ENCODE data around the gene CALU. TPM values are rescaled to one million over a fixed set of nuclear protein-coding genes. Genes with fewer than 3 reads are reported as not detected.

Gene CALU
- total and polyA plus RNA-seq, 9 donors, result 38.9 to 187 (median 71.0) TPM

DNA sequence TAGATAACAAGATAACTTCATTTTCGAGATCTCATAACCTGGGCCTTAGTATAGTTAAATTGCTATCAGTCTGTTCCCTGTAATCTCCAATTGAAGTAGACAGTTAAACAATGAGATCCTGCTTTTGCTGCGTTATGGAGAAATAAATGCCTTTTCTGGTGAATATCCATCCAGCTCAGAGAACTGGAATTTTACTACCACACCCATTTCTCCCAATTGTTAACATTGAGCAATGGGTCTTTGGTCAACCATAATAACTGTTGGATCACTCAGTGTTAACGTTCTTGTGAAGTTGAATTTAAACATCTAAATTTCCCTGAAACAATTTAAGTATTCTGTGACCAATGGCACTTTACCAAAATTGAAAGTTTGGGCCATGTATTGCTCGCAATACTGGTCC is 3.0 kb downstream of the CALU start:
- no peak for TF ChIP-seq EP300 (IDR thresholded peaks at IDR 0.05)
- TF ChIP-seq POLR2A (IDR thresholded peaks at IDR 0.05), result no peak
- TF ChIP-seq, protein P1, sequence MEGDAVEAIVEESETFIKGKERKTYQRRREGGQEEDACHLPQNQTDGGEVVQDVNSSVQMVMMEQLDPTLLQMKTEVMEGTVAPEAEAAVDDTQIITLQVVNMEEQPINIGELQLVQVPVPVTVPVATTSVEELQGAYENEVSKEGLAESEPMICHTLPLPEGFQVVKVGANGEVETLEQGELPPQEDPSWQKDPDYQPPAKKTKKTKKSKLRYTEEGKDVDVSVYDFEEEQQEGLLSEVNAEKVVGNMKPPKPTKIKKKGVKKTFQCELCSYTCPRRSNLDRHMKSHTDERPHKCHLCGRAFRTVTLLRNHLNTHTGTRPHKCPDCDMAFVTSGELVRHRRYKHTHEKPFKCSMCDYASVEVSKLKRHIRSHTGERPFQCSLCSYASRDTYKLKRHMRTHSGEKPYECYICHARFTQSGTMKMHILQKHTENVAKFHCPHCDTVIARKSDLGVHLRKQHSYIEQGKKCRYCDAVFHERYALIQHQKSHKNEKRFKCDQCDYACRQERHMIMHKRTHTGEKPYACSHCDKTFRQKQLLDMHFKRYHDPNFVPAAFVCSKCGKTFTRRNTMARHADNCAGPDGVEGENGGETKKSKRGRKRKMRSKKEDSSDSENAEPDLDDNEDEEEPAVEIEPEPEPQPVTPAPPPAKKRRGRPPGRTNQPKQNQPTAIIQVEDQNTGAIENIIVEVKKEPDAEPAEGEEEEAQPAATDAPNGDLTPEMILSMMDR (IDR thresholded peaks at IDR 0.05), result no peak
- H3K4me1 ChIP-seq (ENCODE audit: insufficient read depth), result peaks cover 5% of the 10 kb centered on the region

DNA sequence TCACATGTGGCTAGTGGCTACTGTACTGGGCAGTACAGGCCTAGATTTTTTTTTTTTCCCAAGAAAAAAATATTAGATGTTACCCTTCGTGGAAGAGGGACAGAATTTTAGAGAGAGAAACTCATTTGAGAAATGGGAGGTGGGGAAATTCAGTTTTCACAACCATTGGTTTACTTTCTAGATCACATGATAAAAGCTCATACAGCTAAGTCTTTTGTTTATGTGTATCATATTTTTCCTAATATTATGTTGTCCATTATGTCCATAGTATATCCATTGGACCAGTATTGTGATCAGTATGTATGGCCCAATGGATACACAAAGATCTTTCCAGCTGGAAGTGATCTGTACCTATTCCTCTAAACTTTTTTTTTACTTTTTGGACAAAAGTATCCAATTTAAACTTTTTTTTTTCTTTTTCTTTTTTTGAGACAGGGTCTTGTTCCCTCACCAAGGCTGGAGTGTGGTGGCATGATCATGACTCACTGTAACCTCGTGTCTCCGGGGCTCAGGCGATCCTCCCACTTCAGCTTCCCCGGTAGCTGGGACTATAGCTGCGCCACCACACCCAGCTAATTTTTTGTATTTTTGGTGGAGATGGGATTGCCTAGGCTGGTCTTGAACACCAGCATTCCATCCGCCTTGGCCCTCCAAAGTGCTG is 4.1 kb downstream of the CALU start:
- Histone ChIP-seq H3K27me3 (no peaks in the 10 kb centered on the region), H3K36me3 (no peaks in the 10 kb centered on the region), H3K4me1 (ENCODE audit: insufficient read depth) (peaks cover 5% of the 10 kb centered on the region), H3K4me3 (no peak overlapping the region), H3K9me3 (no peaks in the 10 kb centered on the region), H3K27ac (no peak overlapping the region)
- DNase-seq, result no peak
- 87 to 92% (median 92%) methylated on average over 7 of the region's 7 CpGs for WGBS, 3 donors
- intact Hi-C loops (cut with DNase I), result no loop called here
- TF ChIP-seq EP300 (IDR thresholded peaks at IDR 0.05) (no peak), POLR2A (IDR thresholded peaks at IDR 0.05) (no peak)
- TF ChIP-seq, protein P1 (IDR thresholded peaks at IDR 0.05), result no peak

More for the DNA sequence above, 3.0 kb downstream of the CALU start:
- Histone ChIP-seq H3K36me3 (no peaks in the 10 kb centered on the region), H3K27ac (no peak overlapping the region), H3K4me3 (no peak overlapping the region), H3K27me3 (no peaks in the 10 kb centered on the region), H3K9me3 (no peaks in the 10 kb centered on the region)
- no peak for DNase-seq
- intact Hi-C loops (cut with DNase I), result no loop called here
- 45 to 52% (median 47%) methylated on average over 4 of the region's 4 CpGs for WGBS, 3 donors

DNA sequence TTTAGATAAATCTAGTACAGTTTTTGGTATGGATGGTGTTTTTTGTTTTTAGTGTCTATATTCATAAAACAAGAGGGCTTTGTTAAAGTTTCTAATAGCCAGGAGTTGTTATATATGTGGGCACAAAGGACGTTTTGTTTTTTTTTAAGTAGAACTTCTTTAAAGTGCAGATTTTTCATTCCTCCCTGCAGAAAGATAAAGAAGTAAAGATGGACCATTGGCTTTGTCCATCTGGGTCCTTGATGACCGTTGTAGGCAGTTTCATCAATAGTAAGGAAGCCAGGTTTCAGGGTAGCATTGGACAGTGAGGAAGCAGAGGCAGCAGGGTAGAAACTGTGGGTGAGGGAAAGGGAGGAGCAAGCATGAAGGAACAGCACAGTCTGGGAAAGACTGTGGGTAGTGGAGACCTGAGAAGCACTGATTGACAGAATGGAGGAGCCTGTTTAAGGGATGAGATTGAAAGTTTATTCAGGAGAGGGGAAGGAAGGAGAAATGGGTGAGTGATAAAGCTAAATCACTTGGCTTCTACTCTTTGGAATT is 5.3 kb downstream of the CALU start:
- H3K27ac ChIP-seq, result no peak overlapping the region
- no peak overlapping the region for H3K4me3 ChIP-seq
- no peaks in the 10 kb centered on the region for H3K27me3 ChIP-seq
- TF ChIP-seq POLR2A (IDR thresholded peaks at IDR 0.05) (no peak), EP300 (IDR thresholded peaks at IDR 0.05) (no peak)
- TF ChIP-seq, protein P1 (IDR thresholded peaks at IDR 0.05), result no peak
- intact Hi-C loops (cut with DNase I), result no loop called here
- H3K9me3 ChIP-seq, result no peaks in the 10 kb centered on the region
- WGBS, 3 donors, result 43 to 46% (median 45%) methylated on average over 2 of the region's 2 CpGs
- DNase-seq, result no peak
- H3K4me1 ChIP-seq (ENCODE audit: insufficient read depth), result peaks cover 5% of the 10 kb centered on the region
- no peaks in the 10 kb centered on the region for H3K36me3 ChIP-seq

DNA sequence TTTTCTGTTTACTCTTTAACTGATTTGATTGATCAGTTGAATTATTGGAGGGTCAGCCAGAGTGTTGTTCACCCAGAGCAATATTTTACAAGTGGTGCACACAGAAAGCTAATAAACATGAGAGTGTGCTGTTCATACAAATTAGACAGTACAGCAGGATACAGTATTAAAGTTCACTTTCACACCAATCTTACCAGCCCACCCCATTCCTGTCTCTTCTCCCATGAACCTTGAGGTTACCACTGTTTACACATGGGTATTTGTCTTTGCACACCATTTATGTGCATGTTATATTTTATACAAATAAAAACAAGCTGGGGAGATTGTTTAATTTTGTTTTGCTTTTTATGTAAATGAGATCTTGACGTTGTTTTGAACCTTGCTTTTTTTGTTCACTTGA is 6.5 kb downstream of the CALU start:
- Histone ChIP-seq H3K27ac (no peak overlapping the region), H3K27me3 (no peaks in the 10 kb centered on the region), H3K4me3 (no peak overlapping the region), H3K36me3 (no peaks in the 10 kb centered on the region), H3K4me1 (ENCODE audit: insufficient read depth) (peaks cover 5% of the 10 kb centered on the region), H3K9me3 (no peaks in the 10 kb centered on the region)
- TF ChIP-seq, protein P1 (IDR thresholded peaks at IDR 0.05), result no peak
- no peak for TF ChIP-seq EP300 (IDR thresholded peaks at IDR 0.05)
- 59 to 73% (median 70%) methylated on average over 1 of the region's 1 CpG for WGBS, 3 donors
- DNase-seq, result no peak
- intact Hi-C loops (cut with DNase I), result no loop called here
